ENCODE results near the gene FPGS. TPM values are rescaled to one million over a fixed set of nuclear protein-coding genes. Genes with fewer than 3 reads are reported as not detected.

FPGS gene
- total RNA-seq, 1 donor from 2014 or later: 50.8 TPM

DNA sequence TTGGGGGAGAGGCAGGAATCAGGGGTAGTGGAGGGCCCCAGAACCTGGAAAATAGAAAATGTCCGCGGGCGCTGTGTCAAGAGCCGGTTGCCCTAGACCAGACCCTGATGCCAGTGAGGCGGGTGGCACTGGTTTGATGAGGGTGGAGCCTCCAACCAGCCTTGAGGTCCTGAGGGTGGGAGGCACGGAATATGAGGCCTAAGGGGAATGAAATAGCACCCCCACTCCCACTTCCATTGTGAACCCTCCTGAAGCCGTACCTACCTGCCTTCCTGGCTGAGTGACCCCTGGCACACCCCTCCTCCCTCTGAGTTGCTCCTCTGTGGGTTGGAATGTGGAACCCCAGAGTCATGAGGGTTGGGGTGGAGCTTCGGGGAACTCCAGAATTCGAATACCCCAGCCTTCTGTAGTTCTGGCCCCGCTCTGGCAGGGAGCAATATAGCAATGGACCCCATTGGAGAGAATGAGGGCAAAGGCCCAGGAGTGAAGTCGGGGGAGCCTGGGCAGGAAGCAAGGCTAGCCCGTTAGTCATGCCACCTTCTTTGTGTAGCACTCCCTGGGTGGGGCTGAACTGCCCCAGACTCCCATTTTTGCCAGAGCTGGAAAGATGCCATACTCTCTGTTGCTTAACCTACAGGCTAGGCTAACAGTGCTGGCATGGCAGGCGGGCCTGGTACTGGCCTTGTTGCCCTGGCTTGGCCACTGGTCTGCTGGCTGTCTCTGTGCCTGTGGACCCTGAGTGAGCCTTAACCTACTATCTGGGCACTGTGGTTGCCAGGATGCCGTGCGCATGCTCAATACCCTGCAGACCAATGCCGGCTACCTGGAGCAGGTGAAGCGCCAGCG is 1.0 kb downstream of the FPGS start:
- H3K4me3 Mint-ChIP-seq (ENCODE audit: unreplicated experiment): peak overlapping the region; percentile 95
- no peaks in the 10 kb centered on the region for H3K9me3 Mint-ChIP-seq (ENCODE audit: low read depth)
- peaks cover 6% of the 10 kb centered on the region for H3K36me3 Mint-ChIP-seq (ENCODE audit: low read depth)
- H3K4me1 Mint-ChIP-seq (ENCODE audit: low read depth): peaks cover 27% of the 10 kb centered on the region
- no peaks in the 10 kb centered on the region for H3K27me3 Mint-ChIP-seq (ENCODE audit: low read depth)
- no peak for DNase-seq (ENCODE audit: low spot score)
- TF ChIP-seq CTCF (IDR thresholded peaks at IDR 0.05): no peak
- H3K27ac Mint-ChIP-seq (ENCODE audit: unreplicated experiment): peak overlapping the region; percentile 95

- H3K36me3 Mint-ChIP-seq (ENCODE audit: low read depth): peaks cover 6% of the 10 kb centered on the region
- no peak overlapping the region for H3K27ac Mint-ChIP-seq (ENCODE audit: unreplicated experiment)
- H3K4me1 Mint-ChIP-seq (ENCODE audit: low read depth): peaks cover 27% of the 10 kb centered on the region
- H3K9me3 Mint-ChIP-seq (ENCODE audit: low read depth): no peaks in the 10 kb centered on the region
- no peak overlapping the region for H3K4me3 Mint-ChIP-seq (ENCODE audit: unreplicated experiment)
- H3K27me3 Mint-ChIP-seq (ENCODE audit: low read depth): no peaks in the 10 kb centered on the region
- TF ChIP-seq CTCF (IDR thresholded peaks at IDR 0.05): peak; percentile 72
- no peak for DNase-seq (ENCODE audit: low spot score)
Observed at GRCh38 chr9:127805620-127806019, 2.9 kb downstream of the FPGS start.

DNA sequence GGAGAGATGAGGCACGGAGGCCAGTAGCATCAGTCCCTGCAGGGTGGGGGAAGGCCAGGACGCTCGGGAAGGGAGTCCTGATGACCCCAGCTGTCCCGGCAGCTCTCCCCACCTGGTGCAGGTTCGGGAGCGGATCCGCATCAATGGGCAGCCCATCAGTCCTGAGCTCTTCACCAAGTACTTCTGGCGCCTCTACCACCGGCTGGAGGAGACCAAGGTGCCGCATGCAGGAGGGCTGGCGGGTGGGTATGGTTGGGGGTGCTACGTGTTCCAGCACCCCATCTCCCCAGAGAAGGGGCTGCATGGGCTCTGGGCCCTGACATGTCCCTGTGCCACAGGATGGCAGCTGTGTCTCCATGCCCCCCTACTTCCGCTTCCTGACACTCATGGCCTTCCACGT is 4.2 kb downstream of the FPGS start:
- Mint-ChIP-seq H3K4me3 (ENCODE audit: unreplicated experiment) (no peak overlapping the region), H3K27ac (ENCODE audit: unreplicated experiment) (no peak overlapping the region), H3K36me3 (ENCODE audit: low read depth) (peaks cover 10% of the 10 kb centered on the region), H3K9me3 (ENCODE audit: low read depth) (no peaks in the 10 kb centered on the region), H3K4me1 (ENCODE audit: low read depth) (peaks cover 22% of the 10 kb centered on the region), H3K27me3 (ENCODE audit: low read depth) (no peaks in the 10 kb centered on the region)
- no peak for DNase-seq (ENCODE audit: low spot score)
- no peak for TF ChIP-seq CTCF (IDR thresholded peaks at IDR 0.05)

DNA sequence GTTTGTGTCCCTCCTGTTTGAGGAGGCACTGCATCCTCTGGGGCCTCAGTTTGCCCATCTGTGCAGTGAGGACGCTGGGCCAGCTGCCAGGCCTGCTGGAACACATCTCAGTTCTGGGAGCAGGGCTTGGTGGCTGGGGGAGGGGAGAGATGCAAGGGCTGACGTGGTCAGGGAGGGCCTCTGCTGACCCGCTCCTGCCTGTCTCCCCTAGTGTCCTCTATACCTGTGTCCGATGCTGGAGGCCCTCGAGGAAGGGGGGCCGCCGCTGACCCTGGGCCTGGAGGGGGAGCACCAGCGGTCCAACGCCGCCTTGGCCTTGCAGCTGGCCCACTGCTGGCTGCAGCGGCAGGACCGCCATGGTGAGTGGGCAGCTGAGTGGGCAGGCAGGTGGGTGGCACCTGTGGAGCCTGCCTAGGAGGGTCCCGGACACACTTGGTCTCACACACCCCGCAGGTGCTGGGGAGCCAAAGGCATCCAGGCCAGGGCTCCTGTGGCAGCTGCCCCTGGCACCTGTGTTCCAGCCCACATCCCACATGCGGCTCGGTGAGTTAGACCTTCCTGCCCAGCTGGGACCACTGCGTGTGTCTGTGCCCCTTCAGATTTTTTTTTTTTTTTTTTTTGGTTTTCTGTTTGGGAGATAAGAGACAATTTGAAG is 5.8 kb downstream of the FPGS start:
- no peaks in the 10 kb centered on the region for H3K27me3 Mint-ChIP-seq (ENCODE audit: low read depth)
- TF ChIP-seq CTCF (IDR thresholded peaks at IDR 0.05): no peak
- DNase-seq (ENCODE audit: low spot score): no peak
- peaks cover 12% of the 10 kb centered on the region for H3K4me1 Mint-ChIP-seq (ENCODE audit: low read depth)
- H3K27ac Mint-ChIP-seq (ENCODE audit: unreplicated experiment): no peak overlapping the region
- no peaks in the 10 kb centered on the region for H3K9me3 Mint-ChIP-seq (ENCODE audit: low read depth)
- H3K4me3 Mint-ChIP-seq (ENCODE audit: unreplicated experiment): no peak overlapping the region
- H3K36me3 Mint-ChIP-seq (ENCODE audit: low read depth): peaks cover 17% of the 10 kb centered on the region

GRCh38 chr9:127809002-127809539 is 6.4 kb downstream of the FPGS start:
- H3K4me1 Mint-ChIP-seq (ENCODE audit: low read depth): peaks cover 7% of the 10 kb centered on the region

More at GRCh38 chr9:127809002-127809539, 6.4 kb downstream of the FPGS start:
- Mint-ChIP-seq H3K27ac (ENCODE audit: unreplicated experiment) (no peak overlapping the region), H3K36me3 (ENCODE audit: low read depth) (peaks cover 19% of the 10 kb centered on the region), H3K4me3 (ENCODE audit: unreplicated experiment) (no peak overlapping the region), H3K27me3 (ENCODE audit: low read depth) (no peaks in the 10 kb centered on the region), H3K9me3 (ENCODE audit: low read depth) (no peaks in the 10 kb centered on the region)
- DNase-seq (ENCODE audit: low spot score): no peak
- TF ChIP-seq CTCF (IDR thresholded peaks at IDR 0.05): no peak

Data from chondrocyte (in vitro differentiated cells).